HL-60 (cell line): ENCODE data around the gene PTPRN2.

Source experiments
- CTCF ChIP-seq: IDR thresholded peaks from one replicate; pipeline ENCODE4 v1.5.1; 2011; ENCODE audit warnings: low read length, control low read depth, inconsistent platforms; ENCODE audit not compliant: insufficient read depth
- GABPA ChIP-seq: IDR thresholded peaks from 2 replicates; pipeline ENCODE4 v1.6.1; 2012; ENCODE audit warnings: low read depth
- POLR2AphosphoS5 ChIP-seq: IDR thresholded peaks from 2 replicates; pipeline ENCODE4 v1.6.1; 2012; ENCODE audit warnings: low read depth

GRCh38 chr7:158239290-158239981 lies 348.2 kb downstream of the PTPRN2 start:
- TF ChIP-seq POLR2AphosphoS5, result no peak
- TF ChIP-seq CTCF, result no peak
- no peak for TF ChIP-seq GABPA
